ENCODE measurements around the gene HPSE. TPM values are rescaled to one million over a fixed set of nuclear protein-coding genes. Genes with fewer than 3 reads are reported as not detected.

The HPSE gene
- polyA plus RNA-seq, 1 donor from 2014 or later = 0.16 TPM

GRCh38 chr4:83261307-83261706 is 73.3 kb downstream of the HPSE start:
- Histone ChIP-seq H3K9me3 (ENCODE audit: low read length) (no peaks in the 10 kb centered on the region), H2AFZ (ENCODE audit: low read depth, low read length) (no peak overlapping the region), H3K4me2 (ENCODE audit: low read length) (no peak overlapping the region), H3K9ac (ENCODE audit: low read length) (no peak overlapping the region), H4K20me1 (ENCODE audit: insufficient read depth) (no peaks in the 10 kb centered on the region), H3K4me3 (ENCODE audit: low read length) (no peak overlapping the region), H3K36me3 (ENCODE audit: insufficient read depth, low read length) (no peaks in the 10 kb centered on the region), H3K27ac (ENCODE audit: low read length) (no peak overlapping the region), H3K9me2 (ENCODE audit: insufficient read depth, low read length) (no peaks in the 10 kb centered on the region), H3K27me3 (ENCODE audit: insufficient read depth, low read depth, low read length) (no peaks in the 10 kb centered on the region), H3F3A (ENCODE audit: insufficient read depth, low read length, poor library complexity, severe bottlenecking) (no peaks in the 10 kb centered on the region), H3K79me2 (replicated peaks; ENCODE audit: insufficient read depth, low read length) (no peaks in the 10 kb centered on the region)
- no peak for TF ChIP-seq RAD21 (conservative IDR thresholded peaks at IDR 0.05)
- TF ChIP-seq SMC3 (conservative IDR thresholded peaks at IDR 0.05; ENCODE audit: poor library complexity) = no peak
- TF ChIP-seq, protein P1, sequence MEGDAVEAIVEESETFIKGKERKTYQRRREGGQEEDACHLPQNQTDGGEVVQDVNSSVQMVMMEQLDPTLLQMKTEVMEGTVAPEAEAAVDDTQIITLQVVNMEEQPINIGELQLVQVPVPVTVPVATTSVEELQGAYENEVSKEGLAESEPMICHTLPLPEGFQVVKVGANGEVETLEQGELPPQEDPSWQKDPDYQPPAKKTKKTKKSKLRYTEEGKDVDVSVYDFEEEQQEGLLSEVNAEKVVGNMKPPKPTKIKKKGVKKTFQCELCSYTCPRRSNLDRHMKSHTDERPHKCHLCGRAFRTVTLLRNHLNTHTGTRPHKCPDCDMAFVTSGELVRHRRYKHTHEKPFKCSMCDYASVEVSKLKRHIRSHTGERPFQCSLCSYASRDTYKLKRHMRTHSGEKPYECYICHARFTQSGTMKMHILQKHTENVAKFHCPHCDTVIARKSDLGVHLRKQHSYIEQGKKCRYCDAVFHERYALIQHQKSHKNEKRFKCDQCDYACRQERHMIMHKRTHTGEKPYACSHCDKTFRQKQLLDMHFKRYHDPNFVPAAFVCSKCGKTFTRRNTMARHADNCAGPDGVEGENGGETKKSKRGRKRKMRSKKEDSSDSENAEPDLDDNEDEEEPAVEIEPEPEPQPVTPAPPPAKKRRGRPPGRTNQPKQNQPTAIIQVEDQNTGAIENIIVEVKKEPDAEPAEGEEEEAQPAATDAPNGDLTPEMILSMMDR (IDR thresholded peaks at IDR 0.05; ENCODE audit: poor library complexity, severe bottlenecking) = no peak
- TF ChIP-seq, protein P2, sequence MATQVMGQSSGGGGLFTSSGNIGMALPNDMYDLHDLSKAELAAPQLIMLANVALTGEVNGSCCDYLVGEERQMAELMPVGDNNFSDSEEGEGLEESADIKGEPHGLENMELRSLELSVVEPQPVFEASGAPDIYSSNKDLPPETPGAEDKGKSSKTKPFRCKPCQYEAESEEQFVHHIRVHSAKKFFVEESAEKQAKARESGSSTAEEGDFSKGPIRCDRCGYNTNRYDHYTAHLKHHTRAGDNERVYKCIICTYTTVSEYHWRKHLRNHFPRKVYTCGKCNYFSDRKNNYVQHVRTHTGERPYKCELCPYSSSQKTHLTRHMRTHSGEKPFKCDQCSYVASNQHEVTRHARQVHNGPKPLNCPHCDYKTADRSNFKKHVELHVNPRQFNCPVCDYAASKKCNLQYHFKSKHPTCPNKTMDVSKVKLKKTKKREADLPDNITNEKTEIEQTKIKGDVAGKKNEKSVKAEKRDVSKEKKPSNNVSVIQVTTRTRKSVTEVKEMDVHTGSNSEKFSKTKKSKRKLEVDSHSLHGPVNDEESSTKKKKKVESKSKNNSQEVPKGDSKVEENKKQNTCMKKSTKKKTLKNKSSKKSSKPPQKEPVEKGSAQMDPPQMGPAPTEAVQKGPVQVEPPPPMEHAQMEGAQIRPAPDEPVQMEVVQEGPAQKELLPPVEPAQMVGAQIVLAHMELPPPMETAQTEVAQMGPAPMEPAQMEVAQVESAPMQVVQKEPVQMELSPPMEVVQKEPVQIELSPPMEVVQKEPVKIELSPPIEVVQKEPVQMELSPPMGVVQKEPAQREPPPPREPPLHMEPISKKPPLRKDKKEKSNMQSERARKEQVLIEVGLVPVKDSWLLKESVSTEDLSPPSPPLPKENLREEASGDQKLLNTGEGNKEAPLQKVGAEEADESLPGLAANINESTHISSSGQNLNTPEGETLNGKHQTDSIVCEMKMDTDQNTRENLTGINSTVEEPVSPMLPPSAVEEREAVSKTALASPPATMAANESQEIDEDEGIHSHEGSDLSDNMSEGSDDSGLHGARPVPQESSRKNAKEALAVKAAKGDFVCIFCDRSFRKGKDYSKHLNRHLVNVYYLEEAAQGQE (IDR thresholded peaks at IDR 0.05; ENCODE audit: borderline replicate concordance) = no peak
- TF ChIP-seq EZH2 (IDR thresholded peaks at IDR 0.05; ENCODE audit: borderline replicate concordance, insufficient read depth, low read length, poor library complexity, severe bottlenecking) = no peak
- TF ChIP-seq EP300 (conservative IDR thresholded peaks at IDR 0.05; ENCODE audit: poor library complexity, severe bottlenecking) = no peak
- no peak for TF ChIP-seq TAF1 (IDR thresholded peaks at IDR 0.05; ENCODE audit: low read depth)
- TF ChIP-seq POLR2AphosphoS5 (IDR thresholded peaks at IDR 0.05) = no peak

GRCh38 chr4:83259586-83259985 is 75.1 kb downstream of the HPSE start:
- H3K27ac ChIP-seq (ENCODE audit: low read length) = no peak overlapping the region
- no peak overlapping the region for H3K4me3 ChIP-seq (ENCODE audit: low read length)
- TF ChIP-seq, protein P2 (IDR thresholded peaks at IDR 0.05; ENCODE audit: borderline replicate concordance) = no peak
- TF ChIP-seq EZH2 (IDR thresholded peaks at IDR 0.05; ENCODE audit: borderline replicate concordance, insufficient read depth, low read length, poor library complexity, severe bottlenecking) = no peak
- TF ChIP-seq MXI1 (conservative IDR thresholded peaks at IDR 0.05; ENCODE audit: poor library complexity, severe bottlenecking) = no peak
- TF ChIP-seq, protein P1 (IDR thresholded peaks at IDR 0.05; ENCODE audit: poor library complexity, severe bottlenecking) = no peak
- no peak for TF ChIP-seq TAF1 (IDR thresholded peaks at IDR 0.05; ENCODE audit: low read depth)
- TF ChIP-seq RAD21 (conservative IDR thresholded peaks at IDR 0.05) = no peak
- no peak for TF ChIP-seq EP300 (conservative IDR thresholded peaks at IDR 0.05; ENCODE audit: poor library complexity, severe bottlenecking)
- no peak for TF ChIP-seq POLR2AphosphoS5 (IDR thresholded peaks at IDR 0.05)
- TF ChIP-seq SMC3 (conservative IDR thresholded peaks at IDR 0.05; ENCODE audit: poor library complexity) = no peak
- no peak overlapping the region for H3K4me2 ChIP-seq (ENCODE audit: low read length)
- no peaks in the 10 kb centered on the region for H3K27me3 ChIP-seq (ENCODE audit: insufficient read depth, low read depth, low read length)
- H3K9me2 ChIP-seq (ENCODE audit: insufficient read depth, low read length) = no peaks in the 10 kb centered on the region
- H4K20me1 ChIP-seq (ENCODE audit: insufficient read depth) = no peaks in the 10 kb centered on the region
- no peaks in the 10 kb centered on the region for H3K36me3 ChIP-seq (ENCODE audit: insufficient read depth, low read length)
- no peaks in the 10 kb centered on the region for H3F3A ChIP-seq (ENCODE audit: insufficient read depth, low read length, poor library complexity, severe bottlenecking)
- no peaks in the 10 kb centered on the region for H3K9me3 ChIP-seq (ENCODE audit: low read length)
- no peak overlapping the region for H2AFZ ChIP-seq (ENCODE audit: low read depth, low read length)
- H3K79me2 ChIP-seq (replicated peaks; ENCODE audit: insufficient read depth, low read length) = no peaks in the 10 kb centered on the region
- no peak overlapping the region for H3K9ac ChIP-seq (ENCODE audit: low read length)
